GM18508 (cell line): ENCODE measurements around the gene INSL4.

ENCODE experiments used
- ATAC-seq: cut with Tn5 transposase; IDR thresholded peaks from one replicate; pipeline ENCODE4 v1.9.1; 2021; ENCODE audit warnings: moderate number of reproducible peaks; ENCODE audit not compliant: insufficient read depth, unreplicated experiment

Gene INSL4

GRCh38 chr9:5231212-5231611, at the start of gene INSL4:
TSS of gene INSL4 (plus strand) at chr9:5231419. CDS start at chr9:5231524, 105 bp downstream.
- no peak for ATAC-seq

- no peak for ATAC-seq
Observed at GRCh38 chr9:5184776-5185175, 46.4 kb upstream of the INSL4 start.

GRCh38 chr9:5185220-5185840, 45.9 kb upstream of the INSL4 start, which contains the start of gene INSL6:
TSS of gene INSL6 (minus strand) at chr9:5185639. CDS start at chr9:5185602, 37 bp downstream.
- ATAC-seq, result no peak

GRCh38 chr9:5186416-5187169, 44.6 kb upstream of the INSL4 start:
- no peak for ATAC-seq

GRCh38 chr9:5188060-5188984, 42.9 kb upstream of the INSL4 start:
- no peak for ATAC-seq

- no peak for ATAC-seq
Observed at GRCh38 chr9:5191985-5192384, 39.2 kb upstream of the INSL4 start.

GRCh38 chr9:5193345-5193744, 37.9 kb upstream of the INSL4 start:
- no peak for ATAC-seq

GRCh38 chr9:5195463-5195862, 35.8 kb upstream of the INSL4 start:
- ATAC-seq, result no peak

GRCh38 chr9:5205071-5205470, 26.1 kb upstream of the INSL4 start:
- no peak for ATAC-seq

- ATAC-seq, result no peak
Observed at GRCh38 chr9:5230554-5230953, 665 bp upstream of the INSL4 start.

GRCh38 chr9:5263351-5264218, 32.4 kb downstream of the INSL4 start:
- no peak for ATAC-seq

GRCh38 chr9:5264219-5264595, 33.0 kb downstream of the INSL4 start:
- ATAC-seq, result no peak

- ATAC-seq, result no peak
Observed at GRCh38 chr9:5265939-5266338, 34.7 kb downstream of the INSL4 start.

- no peak for ATAC-seq
Observed at GRCh38 chr9:5269249-5269715, 38.1 kb downstream of the INSL4 start.

- no peak for ATAC-seq
Observed at GRCh38 chr9:5274770-5275169, 43.6 kb downstream of the INSL4 start.

- no peak for ATAC-seq
Observed at GRCh38 chr9:5278486-5278885, 47.3 kb downstream of the INSL4 start.
